Colonic mucosa (tissue), 4 donors: ENCODE results near the gene PRPF18. TPM values are rescaled to one million over a fixed set of nuclear protein-coding genes. Genes with fewer than 3 reads are reported as not detected.
A peak's percentile ranks its signal among the peaks of the same experiment; 100 is the strongest.

Experiments used
- DNase-seq: peaks from one replicate; pipeline ENCODE4 v3.0.0-alpha.2; 2020
- H3K27ac ChIP-seq: fragments of 200-600 bp; one replicate; pipeline ENCODE4 v1.8.0; 2021
- H3K27me3 ChIP-seq: fragments of 200-600 bp; one replicate; pipeline ENCODE4 v1.8.0; 2021
- H3K36me3 ChIP-seq: fragments of 200-600 bp; one replicate; pipeline ENCODE4 v1.8.0; 2021
- H3K4me1 ChIP-seq: fragments of 200-600 bp; one replicate; pipeline ENCODE4 v1.8.0; 2021; ENCODE audit warnings: mild to moderate bottlenecking
- H3K4me3 ChIP-seq: fragments of 200-600 bp; one replicate; pipeline ENCODE4 v1.8.0; 2021
- H3K9ac ChIP-seq, 2 donors: one replicate each; pipeline ENCODE4 v1.7.0; 2013; ENCODE audit warnings: control low read depth in 2 of 2, low read depth in 2 of 2, low read length in 2 of 2
- H3K9me3 ChIP-seq: fragments of 200-600 bp; one replicate; pipeline ENCODE4 v1.8.0; 2021
- intact Hi-C: fragments of 100-400 bp; cut with DNase I; formaldehyde crosslinking; loops from one replicate; pipeline ENCODE4 v1.14.1; 2022
- total RNA-seq, 2 donors: library from RNA; stranded (reverse); fragmentation: NEBNext Ultra II Directional in 1 of 2; extraction: Animal tissue kit (Norgen Biotek cat#: 25700) in 1 of 2; gene quantifications; one replicate each; pipeline ENCODE4 v1.2.1, GENCODE V29; 2021
- TF ChIP-seq, protein P1 (sequence below): fragments of 200-600 bp; IDR thresholded peaks from one replicate; pipeline ENCODE4 v1.8.0; 2022; ENCODE audit warnings: antibody characterized with exemption, mild to moderate bottlenecking
- donor health status: healthy.
- donor health status: DM: no; HTN: no; CAD: no.
- donor health status: DM: no; HTN: no; CAD: no.

The PRPF18 gene
- total RNA-seq, 2 donors from 2014 or later: 20.3 to 20.4 TPM

DNA sequence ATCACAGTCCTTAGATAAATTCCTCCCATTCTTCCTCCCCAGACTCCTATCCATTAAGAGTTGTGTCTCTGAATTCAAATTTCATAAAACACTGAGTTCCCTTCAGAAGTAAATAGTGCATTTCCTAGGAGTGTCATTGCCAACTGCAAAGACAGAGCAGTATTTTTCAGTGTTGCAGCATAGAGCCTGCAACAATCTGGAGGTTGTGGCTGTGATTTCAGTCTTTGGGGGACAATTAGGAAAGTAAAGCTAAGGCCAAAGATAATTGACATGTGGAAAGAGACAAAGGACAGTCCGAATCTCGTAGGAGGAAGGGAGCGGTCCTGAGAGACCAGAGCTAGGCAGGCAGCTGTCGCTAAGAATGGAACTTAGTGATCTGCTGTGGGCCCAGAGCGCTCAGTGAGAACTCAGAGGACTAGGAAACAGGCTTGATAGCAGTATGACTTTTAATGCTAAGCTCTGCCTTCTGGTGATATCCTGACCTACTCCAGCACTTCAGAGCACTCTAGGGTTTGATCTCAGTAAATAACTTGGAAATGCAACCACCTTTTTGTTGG, 46.2 kb downstream of the PRPF18 start:
- no peak for DNase-seq

DNA sequence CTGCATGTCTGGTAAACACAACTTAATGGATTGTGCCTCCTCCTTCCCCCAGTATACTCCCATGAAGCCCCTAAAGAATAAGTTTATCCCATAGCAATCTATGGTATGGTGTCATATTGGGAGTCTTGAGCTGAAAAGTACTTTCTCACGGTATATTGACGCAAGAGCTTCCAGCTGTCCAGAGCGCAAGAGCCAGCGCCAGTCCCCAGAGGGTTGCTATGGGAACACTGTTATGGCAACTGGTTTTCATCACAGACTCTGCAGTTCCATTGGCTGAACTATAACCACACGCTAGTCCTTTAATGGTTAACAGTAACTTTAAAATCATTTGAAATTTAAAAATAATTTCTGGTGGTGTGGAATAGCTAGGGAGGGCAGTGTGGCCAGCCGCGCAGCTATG, 46.9 kb downstream of the PRPF18 start:
- no peaks in the 10 kb centered on the region for H3K4me1 ChIP-seq
- H3K9me3 ChIP-seq: no peaks in the 10 kb centered on the region
- intact Hi-C loops: no loop called here
- no peaks in the 10 kb centered on the region for H3K36me3 ChIP-seq
- no peaks in the 10 kb centered on the region for H3K27me3 ChIP-seq
- DNase-seq: peak; percentile 23
- no peak overlapping the region for H3K27ac ChIP-seq
- H3K4me3 ChIP-seq: no peak overlapping the region
- H3K9ac ChIP-seq: peak overlapping the region in 1 of 2 donors; percentile 3
- TF ChIP-seq, protein P1, sequence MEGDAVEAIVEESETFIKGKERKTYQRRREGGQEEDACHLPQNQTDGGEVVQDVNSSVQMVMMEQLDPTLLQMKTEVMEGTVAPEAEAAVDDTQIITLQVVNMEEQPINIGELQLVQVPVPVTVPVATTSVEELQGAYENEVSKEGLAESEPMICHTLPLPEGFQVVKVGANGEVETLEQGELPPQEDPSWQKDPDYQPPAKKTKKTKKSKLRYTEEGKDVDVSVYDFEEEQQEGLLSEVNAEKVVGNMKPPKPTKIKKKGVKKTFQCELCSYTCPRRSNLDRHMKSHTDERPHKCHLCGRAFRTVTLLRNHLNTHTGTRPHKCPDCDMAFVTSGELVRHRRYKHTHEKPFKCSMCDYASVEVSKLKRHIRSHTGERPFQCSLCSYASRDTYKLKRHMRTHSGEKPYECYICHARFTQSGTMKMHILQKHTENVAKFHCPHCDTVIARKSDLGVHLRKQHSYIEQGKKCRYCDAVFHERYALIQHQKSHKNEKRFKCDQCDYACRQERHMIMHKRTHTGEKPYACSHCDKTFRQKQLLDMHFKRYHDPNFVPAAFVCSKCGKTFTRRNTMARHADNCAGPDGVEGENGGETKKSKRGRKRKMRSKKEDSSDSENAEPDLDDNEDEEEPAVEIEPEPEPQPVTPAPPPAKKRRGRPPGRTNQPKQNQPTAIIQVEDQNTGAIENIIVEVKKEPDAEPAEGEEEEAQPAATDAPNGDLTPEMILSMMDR: no peak

More for the DNA sequence above, 46.2 kb downstream of the PRPF18 start:
- intact Hi-C loops: no loop called here
- TF ChIP-seq, protein P1: no peak
- H3K9ac ChIP-seq: no peak overlapping the region
- no peak overlapping the region for H3K4me3 ChIP-seq
- no peaks in the 10 kb centered on the region for H3K36me3 ChIP-seq
- H3K9me3 ChIP-seq: no peaks in the 10 kb centered on the region
- no peaks in the 10 kb centered on the region for H3K4me1 ChIP-seq
- H3K27me3 ChIP-seq: no peaks in the 10 kb centered on the region
- no peak overlapping the region for H3K27ac ChIP-seq

DNA sequence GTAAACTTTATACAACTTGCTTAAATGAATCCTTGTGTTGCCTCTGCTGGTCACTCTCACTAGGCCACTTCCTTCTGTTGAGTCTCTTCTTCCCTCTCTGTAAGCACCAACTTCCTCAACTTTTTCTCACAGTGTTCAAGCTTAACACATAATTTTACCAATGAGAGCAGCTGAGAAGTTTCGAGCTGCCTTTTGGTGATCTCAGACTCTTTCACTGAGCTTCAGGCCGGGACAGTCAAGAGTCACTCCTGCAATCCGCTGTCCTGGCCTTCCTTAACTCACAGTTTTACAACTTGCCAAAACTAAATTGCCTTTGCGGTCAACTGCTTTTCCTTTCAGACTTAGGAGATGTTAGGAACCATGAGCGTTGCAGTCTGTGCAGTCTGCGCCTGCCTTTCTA, 47.4 kb downstream of the PRPF18 start:
- TF ChIP-seq, protein P1: no peak
- Histone ChIP-seq H3K27ac (no peak overlapping the region), H3K9me3 (no peaks in the 10 kb centered on the region), H3K4me3 (no peak overlapping the region), H3K36me3 (no peaks in the 10 kb centered on the region), H3K4me1 (no peaks in the 10 kb centered on the region), H3K9ac (no peak overlapping the region), H3K27me3 (no peaks in the 10 kb centered on the region)
- no peak for DNase-seq
- intact Hi-C loops: no loop called here

GRCh38 chr10:13636776-13637175, 50.0 kb downstream of the PRPF18 start:
- Histone ChIP-seq H3K4me1 (no peaks in the 10 kb centered on the region), H3K36me3 (no peaks in the 10 kb centered on the region), H3K9ac (no peak overlapping the region), H3K9me3 (no peaks in the 10 kb centered on the region), H3K4me3 (no peak overlapping the region), H3K27ac (no peak overlapping the region), H3K27me3 (no peaks in the 10 kb centered on the region)
- intact Hi-C loops: no loop called here
- TF ChIP-seq, protein P1: no peak
- no peak for DNase-seq

DNA sequence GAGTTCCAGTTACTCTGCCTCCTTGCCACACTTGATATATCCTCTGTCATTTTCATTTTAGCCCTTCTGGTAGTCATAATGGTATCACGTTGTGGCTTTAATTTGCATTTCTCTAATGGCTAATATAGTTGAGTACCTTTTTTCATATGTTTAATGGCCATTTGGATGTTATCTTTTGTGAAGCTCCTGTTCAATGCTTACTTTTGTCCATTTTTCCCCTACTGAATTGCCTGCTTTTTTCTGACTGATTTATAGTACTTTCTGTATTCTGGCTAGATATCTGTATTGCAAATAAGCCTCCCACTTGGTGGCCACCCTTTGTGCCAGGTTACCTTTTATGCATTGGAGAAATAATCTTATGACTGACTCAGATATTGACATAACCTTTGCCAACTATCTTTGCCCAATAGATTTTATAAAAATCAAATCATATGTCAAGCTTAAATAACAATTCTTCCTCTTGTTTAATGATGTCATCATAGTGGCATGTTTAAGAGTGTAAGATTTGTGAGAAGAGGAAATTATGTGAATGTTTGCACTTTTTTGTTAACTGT, 50.6 kb downstream of the PRPF18 start:
- intact Hi-C loops: no loop called here
- H3K27me3 ChIP-seq: no peaks in the 10 kb centered on the region
- no peak overlapping the region for H3K4me3 ChIP-seq
- no peaks in the 10 kb centered on the region for H3K36me3 ChIP-seq
- H3K9me3 ChIP-seq: no peaks in the 10 kb centered on the region
- no peak overlapping the region for H3K9ac ChIP-seq
- no peaks in the 10 kb centered on the region for H3K4me1 ChIP-seq
- TF ChIP-seq, protein P1: no peak
- no peak overlapping the region for H3K27ac ChIP-seq
- DNase-seq: no peak
